ENCODE measurements around the gene WDR35. TPM values are rescaled to one million over a fixed set of nuclear protein-coding genes. Genes with fewer than 3 reads are reported as not detected.

WDR35 gene
- total and polyA plus RNA-seq, 10 of the 15 experiments (the other 5 are each of a cell fraction or from before 2014, with no cell fraction given) = 3.0 to 9.3 (median 6.3) TPM

DNA sequence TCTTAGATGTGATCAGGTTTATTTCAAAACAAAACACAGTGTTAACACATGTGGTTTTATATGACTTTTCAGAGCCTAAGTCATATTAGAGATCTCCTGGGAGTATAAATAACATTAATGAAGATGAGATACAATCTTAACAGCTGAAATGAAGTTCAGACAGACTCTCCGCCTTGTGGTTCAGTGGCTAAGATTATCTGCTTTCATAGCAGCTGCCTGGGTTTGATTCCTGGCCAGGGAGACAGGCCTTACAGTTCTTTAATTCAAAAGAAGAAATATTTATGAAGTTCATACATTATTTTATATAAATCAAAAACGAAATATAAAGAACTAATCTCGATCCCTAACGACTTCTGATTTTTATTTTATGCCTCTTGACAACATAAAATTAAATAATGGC lies 52.9 kb downstream of the WDR35 start:
- POLR2A ChIA-PET = no interaction called here
- in situ Hi-C loops (cut with MboI) = no loop called here

DNA sequence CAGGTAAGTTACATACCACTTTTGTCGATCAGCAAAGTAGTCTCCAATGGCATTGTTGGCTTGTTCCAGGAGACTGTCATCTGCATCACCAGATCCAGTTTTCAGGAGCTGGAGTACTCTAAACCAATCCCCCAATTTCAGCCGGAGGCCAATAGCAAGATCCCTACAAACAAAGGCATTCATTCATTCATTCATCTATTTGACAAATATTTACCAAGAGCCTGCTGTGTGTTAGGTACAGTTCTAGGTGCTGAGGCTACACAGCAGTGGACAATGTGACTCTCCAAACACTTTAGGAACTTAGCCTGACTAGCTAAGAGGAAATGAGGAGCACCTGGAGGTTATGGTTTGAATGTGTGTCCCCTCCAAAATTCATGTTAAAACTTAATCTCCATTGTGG lies 53.7 kb downstream of the WDR35 start:
- RAD21 ChIA-PET (ENCODE audit: unreplicated experiment) = no interaction called here
- FAIRE-seq (no peak), ATAC-seq (no peak), DNase-seq (ENCODE audit: low read depth, low spot score) (no peak)
- SMC1A ChIA-PET (ENCODE audit: uncharacterized antibody, unreplicated experiment) = interaction anchor here (1.8 to 2.0 kb wide), 2 partner anchors 8 to 53 kb away, joined by 6 to 7 read pairs; partner anchors contain the start of gene WDR35
- CTCF ChIA-PET = no interaction called here
- H3K9ac ChIP-seq (ENCODE audit: control insufficient read depth, insufficient read depth, low read length) = no peak overlapping the region
- in situ Hi-C loops (cut with MboI) (no loop called here), intact Hi-C loops (cut with micrococcal nuclease; ENCODE audit: unreplicated experiment) (no loop called here)
- H2AFZ ChIP-seq (ENCODE audit: control insufficient read depth, low read depth, low read length) = no peak overlapping the region
- no peak overlapping the region for H3K27ac ChIP-seq (ENCODE audit: control insufficient read depth, insufficient read depth)
- no peak overlapping the region for H3K4me2 ChIP-seq (ENCODE audit: control insufficient read depth, insufficient read depth)
- H4K20me1 ChIP-seq (ENCODE audit: control insufficient read depth, insufficient read depth) = no peaks in the 10 kb centered on the region
- H3K36me3 ChIP-seq (ENCODE audit: control insufficient read depth in 2 of 2, insufficient read depth in 2 of 2, low read length in 1 of 2) = no peaks in the 10 kb centered on the region; a peak in 1 of 4 replicates
- H3K79me2 ChIP-seq (ENCODE audit: control insufficient read depth, insufficient read depth, low read length) = no peaks in the 10 kb centered on the region
- no peaks in the 10 kb centered on the region for H3K4me1 ChIP-seq (ENCODE audit: control insufficient read depth, insufficient read depth, low read length)
- 98% methylated on average over 2 of the region's 2 CpGs for WGBS (ENCODE audit: insufficient coverage, insufficient replicate concordance, low lambda C conversion rate, missing lambda C conversion rate)
- no peaks in the 10 kb centered on the region for H3K27me3 ChIP-seq (replicated peaks in 1 of 2; ENCODE audit: control insufficient read depth in 2 of 2, insufficient read depth in 2 of 2, low read length in 1 of 2)
- no peak overlapping the region for H3K4me3 ChIP-seq
- no peaks in the 10 kb centered on the region for H3K9me3 ChIP-seq (replicated peaks; ENCODE audit: control insufficient read depth, insufficient read depth, low read length)
- no TSS peak for BruUV-seq (replicated peaks)
- POLR2A ChIA-PET = no interaction called here
- TF ChIP-seq FOXK2 (IDR thresholded peaks at IDR 0.05) (no peak), POLR2AphosphoS2 (IDR thresholded peaks at IDR 0.05; ENCODE audit: low read depth, low read length) (no peak), CHD4 (IDR thresholded peaks at IDR 0.05) (no peak), KLF5 (IDR thresholded peaks at IDR 0.05; ENCODE audit: partially characterized antibody) (no peak)
- TF ChIP-seq, protein P1, sequence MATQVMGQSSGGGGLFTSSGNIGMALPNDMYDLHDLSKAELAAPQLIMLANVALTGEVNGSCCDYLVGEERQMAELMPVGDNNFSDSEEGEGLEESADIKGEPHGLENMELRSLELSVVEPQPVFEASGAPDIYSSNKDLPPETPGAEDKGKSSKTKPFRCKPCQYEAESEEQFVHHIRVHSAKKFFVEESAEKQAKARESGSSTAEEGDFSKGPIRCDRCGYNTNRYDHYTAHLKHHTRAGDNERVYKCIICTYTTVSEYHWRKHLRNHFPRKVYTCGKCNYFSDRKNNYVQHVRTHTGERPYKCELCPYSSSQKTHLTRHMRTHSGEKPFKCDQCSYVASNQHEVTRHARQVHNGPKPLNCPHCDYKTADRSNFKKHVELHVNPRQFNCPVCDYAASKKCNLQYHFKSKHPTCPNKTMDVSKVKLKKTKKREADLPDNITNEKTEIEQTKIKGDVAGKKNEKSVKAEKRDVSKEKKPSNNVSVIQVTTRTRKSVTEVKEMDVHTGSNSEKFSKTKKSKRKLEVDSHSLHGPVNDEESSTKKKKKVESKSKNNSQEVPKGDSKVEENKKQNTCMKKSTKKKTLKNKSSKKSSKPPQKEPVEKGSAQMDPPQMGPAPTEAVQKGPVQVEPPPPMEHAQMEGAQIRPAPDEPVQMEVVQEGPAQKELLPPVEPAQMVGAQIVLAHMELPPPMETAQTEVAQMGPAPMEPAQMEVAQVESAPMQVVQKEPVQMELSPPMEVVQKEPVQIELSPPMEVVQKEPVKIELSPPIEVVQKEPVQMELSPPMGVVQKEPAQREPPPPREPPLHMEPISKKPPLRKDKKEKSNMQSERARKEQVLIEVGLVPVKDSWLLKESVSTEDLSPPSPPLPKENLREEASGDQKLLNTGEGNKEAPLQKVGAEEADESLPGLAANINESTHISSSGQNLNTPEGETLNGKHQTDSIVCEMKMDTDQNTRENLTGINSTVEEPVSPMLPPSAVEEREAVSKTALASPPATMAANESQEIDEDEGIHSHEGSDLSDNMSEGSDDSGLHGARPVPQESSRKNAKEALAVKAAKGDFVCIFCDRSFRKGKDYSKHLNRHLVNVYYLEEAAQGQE (IDR thresholded peaks at IDR 0.05; ENCODE audit: low read depth, low read length) = no peak

More for the DNA sequence above, 52.9 kb downstream of the WDR35 start:
- no peaks in the 10 kb centered on the region for H4K20me1 ChIP-seq (ENCODE audit: control insufficient read depth, insufficient read depth)
- RAD21 ChIA-PET (ENCODE audit: unreplicated experiment) = interaction anchor here (0.6 kb wide), 1 partner anchor 73 kb away, joined by 3 read pairs; no protein-coding TSS in a partner anchor
- FAIRE-seq (no peak), DNase-seq (ENCODE audit: low read depth, low spot score) (no peak), ATAC-seq (no peak)
- 89% methylated on average over 4 of the region's 4 CpGs for WGBS (ENCODE audit: insufficient coverage, insufficient replicate concordance, low lambda C conversion rate, missing lambda C conversion rate)
- no peak overlapping the region for H3K4me3 ChIP-seq
- no peaks in the 10 kb centered on the region for H3K79me2 ChIP-seq (ENCODE audit: control insufficient read depth, insufficient read depth, low read length)
- no peak overlapping the region for H3K9ac ChIP-seq (ENCODE audit: control insufficient read depth, insufficient read depth, low read length)
- BruUV-seq (replicated peaks) = no TSS peak
- TF ChIP-seq BHLHE40 (IDR thresholded peaks at IDR 0.05; ENCODE audit: borderline replicate concordance in 1 of 2, low read depth in 2 of 2, low read length in 1 of 2) (no peak), KAT2A (conservative IDR thresholded peaks at IDR 0.05; ENCODE audit: control insufficient read depth, low read depth, low read length) (no peak), NR2C2 (IDR thresholded peaks at IDR 0.05; ENCODE audit: borderline replicate concordance, control insufficient read depth, insufficient read length, low read depth) (no peak)
- TF ChIP-seq, protein P2, sequence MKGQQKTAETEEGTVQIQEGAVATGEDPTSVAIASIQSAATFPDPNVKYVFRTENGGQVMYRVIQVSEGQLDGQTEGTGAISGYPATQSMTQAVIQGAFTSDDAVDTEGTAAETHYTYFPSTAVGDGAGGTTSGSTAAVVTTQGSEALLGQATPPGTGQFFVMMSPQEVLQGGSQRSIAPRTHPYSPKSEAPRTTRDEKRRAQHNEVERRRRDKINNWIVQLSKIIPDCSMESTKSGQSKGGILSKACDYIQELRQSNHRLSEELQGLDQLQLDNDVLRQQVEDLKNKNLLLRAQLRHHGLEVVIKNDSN (IDR thresholded peaks at IDR 0.05; ENCODE audit: borderline replicate concordance, extremely low read length, insufficient read depth, low read depth, low read length) = no peak
- TF ChIP-seq, protein P3, sequence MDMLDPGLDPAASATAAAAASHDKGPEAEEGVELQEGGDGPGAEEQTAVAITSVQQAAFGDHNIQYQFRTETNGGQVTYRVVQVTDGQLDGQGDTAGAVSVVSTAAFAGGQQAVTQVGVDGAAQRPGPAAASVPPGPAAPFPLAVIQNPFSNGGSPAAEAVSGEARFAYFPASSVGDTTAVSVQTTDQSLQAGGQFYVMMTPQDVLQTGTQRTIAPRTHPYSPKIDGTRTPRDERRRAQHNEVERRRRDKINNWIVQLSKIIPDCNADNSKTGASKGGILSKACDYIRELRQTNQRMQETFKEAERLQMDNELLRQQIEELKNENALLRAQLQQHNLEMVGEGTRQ (IDR thresholded peaks at IDR 0.05; ENCODE audit: borderline replicate concordance, low read depth, low read length) = no peak
- no peak overlapping the region for H3K4me2 ChIP-seq (ENCODE audit: control insufficient read depth, insufficient read depth)
- intact Hi-C loops (cut with micrococcal nuclease; ENCODE audit: unreplicated experiment) = no loop called here
- no peak overlapping the region for H2AFZ ChIP-seq (ENCODE audit: control insufficient read depth, low read depth, low read length)
- no peaks in the 10 kb centered on the region for H3K9me3 ChIP-seq (replicated peaks; ENCODE audit: control insufficient read depth, insufficient read depth, low read length)
- no peaks in the 10 kb centered on the region; a peak in 1 of 4 replicates for H3K36me3 ChIP-seq (ENCODE audit: control insufficient read depth in 2 of 2, insufficient read depth in 2 of 2, low read length in 1 of 2)
- no peaks in the 10 kb centered on the region for H3K27me3 ChIP-seq (replicated peaks in 1 of 2; ENCODE audit: control insufficient read depth in 2 of 2, insufficient read depth in 2 of 2, low read length in 1 of 2)
- H3K27ac ChIP-seq (ENCODE audit: control insufficient read depth, insufficient read depth) = no peak overlapping the region
- SMC1A ChIA-PET (ENCODE audit: uncharacterized antibody, unreplicated experiment) = no interaction called here
- CTCF ChIA-PET = no interaction called here
- H3K4me1 ChIP-seq (ENCODE audit: control insufficient read depth, insufficient read depth, low read length) = no peaks in the 10 kb centered on the region

Measured in GM12878 (cell line).